Measurements from ENCODE around the gene FXR1. TPM values are rescaled to one million over a fixed set of nuclear protein-coding genes. Genes with fewer than 3 reads are reported as not detected.

Gene FXR1
- total and polyA plus RNA-seq, 2 of the 13 experiments (the other 11 are each of a cell fraction or from before 2014, with no cell fraction given) = 104 to 132 TPM

- no peak for TF ChIP-seq ZFYVE20 (CRISPR knock-in tag; IDR thresholded peaks at IDR 0.05; ENCODE audit: borderline replicate concordance, low read depth)
- no peak for TF ChIP-seq SIX1 (CRISPR knock-in tag; IDR thresholded peaks at IDR 0.05; ENCODE audit: borderline replicate concordance)
- TF ChIP-seq CREBL2 (CRISPR knock-in tag; IDR thresholded peaks at IDR 0.05; ENCODE audit: borderline replicate concordance) = no peak
- no peak for TF ChIP-seq CCAR2 (optimal IDR thresholded peaks at IDR 0.05; ENCODE audit: low read depth, low read length)
- TF ChIP-seq CSRNP1 (CRISPR knock-in tag; IDR thresholded peaks at IDR 0.05) = no peak; the same call in 1 of the 2 replicates
- TF ChIP-seq LCORL (IDR thresholded peaks at IDR 0.05) = no peak
- peak; percentile 16; the same call in 1 of the 2 replicates for TF ChIP-seq LCORL (CRISPR knock-in tag; IDR thresholded peaks at IDR 0.05)
- TF ChIP-seq THAP7 (CRISPR knock-in tag; IDR thresholded peaks at IDR 0.05) = peak; percentile 82
- TF ChIP-seq FOXM1 (CRISPR knock-in tag; IDR thresholded peaks at IDR 0.05) = no peak
- TF ChIP-seq ZNF776 (CRISPR knock-in tag; IDR thresholded peaks at IDR 0.05) = 0 out of 2 replicates have a peak, but pooled peaks have one; percentile 63
- peak; percentile 80; the same call in 1 of the 2 replicates for TF ChIP-seq SMYD3 (CRISPR knock-in tag; IDR thresholded peaks at IDR 0.05)
- peak; percentile 59; the same call in 1 of the 2 replicates for TF ChIP-seq ZNF878 (CRISPR knock-in tag; IDR thresholded peaks at IDR 0.05)
- TF ChIP-seq, protein P1, sequence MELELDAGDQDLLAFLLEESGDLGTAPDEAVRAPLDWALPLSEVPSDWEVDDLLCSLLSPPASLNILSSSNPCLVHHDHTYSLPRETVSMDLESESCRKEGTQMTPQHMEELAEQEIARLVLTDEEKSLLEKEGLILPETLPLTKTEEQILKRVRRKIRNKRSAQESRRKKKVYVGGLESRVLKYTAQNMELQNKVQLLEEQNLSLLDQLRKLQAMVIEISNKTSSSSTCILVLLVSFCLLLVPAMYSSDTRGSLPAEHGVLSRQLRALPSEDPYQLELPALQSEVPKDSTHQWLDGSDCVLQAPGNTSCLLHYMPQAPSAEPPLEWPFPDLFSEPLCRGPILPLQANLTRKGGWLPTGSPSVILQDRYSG (CRISPR knock-in tag; IDR thresholded peaks at IDR 0.05) = no peak
- TF ChIP-seq THYN1 (CRISPR knock-in tag; IDR thresholded peaks at IDR 0.05; ENCODE audit: borderline replicate concordance, low read depth) = no peak
- TF ChIP-seq MBNL3 (CRISPR knock-in tag; conservative IDR thresholded peaks at IDR 0.05) = no peak
- no peak for TF ChIP-seq TSC22D2 (CRISPR knock-in tag; IDR thresholded peaks at IDR 0.05; ENCODE audit: borderline replicate concordance)
These were observed 77.1 kb downstream of the FXR1 start, which contains the start of gene DNAJC19 (continued) for GRCh38 chr3:180989291-180990163.
